ENCODE measurements around the gene KCNAB3.

KCNAB3 gene

DNA sequence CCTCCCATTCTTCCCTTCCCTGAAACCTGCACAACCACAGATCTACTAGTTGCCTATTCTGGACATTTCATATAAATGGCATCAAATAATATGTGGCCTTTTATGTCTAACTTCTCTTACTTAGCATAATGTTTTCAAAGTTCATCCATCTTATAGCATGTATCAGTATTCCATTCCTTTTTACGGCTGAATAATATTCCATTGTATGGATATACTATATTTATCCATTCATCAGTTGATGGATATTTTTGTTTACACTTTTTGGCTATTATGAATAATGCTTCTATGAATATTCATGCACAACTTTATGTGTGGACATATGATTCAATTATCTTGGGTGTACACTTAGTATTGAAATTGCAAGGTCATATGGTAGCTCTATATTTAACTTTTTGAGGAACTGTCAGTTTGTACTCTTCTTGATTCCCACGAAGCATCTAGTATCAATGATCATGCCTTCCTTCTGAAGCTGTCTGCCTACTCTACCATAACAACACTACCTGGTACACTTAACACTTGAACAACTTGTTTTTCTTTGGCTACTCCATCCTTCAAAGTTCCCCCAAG lies 53.8 kb downstream of the KCNAB3 start:
- no peak for DNase-seq (ENCODE audit: low spot score)

- no peak for DNase-seq (ENCODE audit: low spot score)
These were observed 56.6 kb downstream of the KCNAB3 start for GRCh38 chr17:7873051-7873450.
